ENCODE data around the gene CPEB3. TPM values are rescaled to one million over a fixed set of nuclear protein-coding genes. Genes with fewer than 3 reads are reported as not detected.
A peak's percentile ranks its signal among the peaks of the same experiment; 100 is the strongest.

CPEB3 gene
- total and polyA plus RNA-seq, 3 experiments from 2014 or later, result 1.6 to 2.1 (median 2.1) TPM

DNA sequence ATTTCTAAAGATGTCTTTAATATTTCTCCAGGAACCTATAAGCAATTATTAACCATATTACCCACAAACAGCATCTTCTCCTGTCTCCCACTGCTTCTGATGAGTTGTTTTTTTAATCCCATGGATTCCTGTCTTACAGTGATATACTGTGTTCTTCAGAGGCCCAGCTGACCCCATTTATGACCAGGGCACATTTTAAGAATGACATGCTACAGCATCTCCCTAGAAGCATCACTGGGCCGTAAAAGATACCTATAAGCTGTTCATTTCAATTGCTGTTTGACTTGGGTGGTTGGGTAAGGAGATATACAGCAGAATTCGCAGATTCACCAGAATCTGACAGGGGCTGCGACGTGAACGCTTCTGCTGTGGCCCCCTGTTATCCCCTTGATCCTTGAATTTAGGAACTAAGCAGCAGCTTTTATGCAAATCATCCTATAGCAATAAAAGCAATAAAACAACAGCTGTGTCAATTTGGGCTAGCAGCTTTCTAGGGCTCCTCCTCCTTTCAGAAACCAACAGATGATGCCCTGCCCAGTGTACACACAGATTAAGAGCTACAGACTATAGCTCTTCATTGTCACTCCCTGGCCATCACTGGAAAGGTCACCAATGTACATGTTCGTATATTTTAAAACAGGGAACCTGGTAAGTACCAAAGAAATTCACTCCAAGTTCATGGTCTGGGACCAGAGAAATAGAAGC is 86.8 kb downstream of the CPEB3 start:
- POLR2A ChIA-PET, result no interaction called here
- DNase-seq, result no peak
- no peak overlapping the region for H3K27ac ChIP-seq (ENCODE audit: low read depth, low read length)
- H3K9me3 Mint-ChIP-seq, result peaks cover 0 to 1% (median 0%) of the 10 kb centered on the region in 5 donors
- no peaks in the 10 kb centered on the region for H3K4me1 ChIP-seq (ENCODE audit: insufficient read depth, low read length)
- H3K9me3 ChIP-seq (ENCODE audit: low read length), result no peaks in the 10 kb centered on the region
- no peaks in the 10 kb centered on the region for H3K36me3 ChIP-seq (ENCODE audit: insufficient read depth, low read length)
- no peak overlapping the region for H3K4me3 Mint-ChIP-seq
- H3K27ac Mint-ChIP-seq, result peak overlapping the region in 1 of 8 donors; percentile 42
- H3K27me3 ChIP-seq (ENCODE audit: insufficient read depth, low read length, poor library complexity, severe bottlenecking), result no peaks in the 10 kb centered on the region
- H3K27me3 Mint-ChIP-seq, result no peaks in the 10 kb centered on the region
- CTCF ChIA-PET, result interaction anchor here (1.1 to 1.2 kb wide), 2 partner anchors 13 to 116 kb away, joined by 3 read pairs; no protein-coding TSS in a partner anchor
- H3K36me3 Mint-ChIP-seq, result peaks cover 0 to 7% (median 2%) of the 10 kb centered on the region in 3 donors
- no peak overlapping the region for H3K4me3 ChIP-seq (ENCODE audit: low read length)
- H3K4me1 Mint-ChIP-seq, result no peaks in the 10 kb centered on the region

DNA sequence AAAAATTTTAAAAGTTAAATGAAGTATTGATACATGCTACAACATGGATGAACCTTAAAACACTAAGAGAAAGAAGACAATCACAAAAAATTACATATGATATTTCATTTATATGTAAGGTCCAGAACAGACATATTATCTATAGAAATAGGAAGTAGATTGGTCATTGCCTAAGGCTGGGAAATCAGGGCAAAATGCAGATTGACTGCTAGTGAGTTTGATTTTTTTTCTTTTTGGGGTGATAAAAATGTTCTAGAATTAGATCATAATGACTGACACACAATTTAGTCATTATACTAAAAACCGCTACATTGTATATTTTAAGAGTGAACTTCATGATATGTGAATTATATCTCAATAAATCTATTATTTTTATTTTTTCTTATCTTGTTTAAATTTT is 88.3 kb downstream of the CPEB3 start:
- H3K27me3 Mint-ChIP-seq, result no peaks in the 10 kb centered on the region
- ChIA-PET POLR2A (no interaction called here), CTCF (interaction anchor here (1.2 kb wide), 1 partner anchor 114 kb away, joined by 3 read pairs; no protein-coding TSS in a partner anchor)
- Histone ChIP-seq H3K27ac (ENCODE audit: low read depth, low read length) (no peak overlapping the region), H3K4me3 (ENCODE audit: low read length) (no peak overlapping the region), H3K4me1 (ENCODE audit: insufficient read depth, low read length) (no peaks in the 10 kb centered on the region), H3K36me3 (ENCODE audit: insufficient read depth, low read length) (no peaks in the 10 kb centered on the region), H3K27me3 (ENCODE audit: insufficient read depth, low read length, poor library complexity, severe bottlenecking) (no peaks in the 10 kb centered on the region), H3K9me3 (ENCODE audit: low read length) (no peaks in the 10 kb centered on the region)
- no peaks in the 10 kb centered on the region for H3K4me1 Mint-ChIP-seq
- peaks cover 0 to 4% (median 2%) of the 10 kb centered on the region in 3 donors for H3K36me3 Mint-ChIP-seq
- H3K27ac Mint-ChIP-seq, result no peak overlapping the region
- no peak overlapping the region for H3K4me3 Mint-ChIP-seq
- no peak for DNase-seq
- H3K9me3 Mint-ChIP-seq, result peaks cover 0 to 1% (median 0%) of the 10 kb centered on the region in 5 donors

DNA sequence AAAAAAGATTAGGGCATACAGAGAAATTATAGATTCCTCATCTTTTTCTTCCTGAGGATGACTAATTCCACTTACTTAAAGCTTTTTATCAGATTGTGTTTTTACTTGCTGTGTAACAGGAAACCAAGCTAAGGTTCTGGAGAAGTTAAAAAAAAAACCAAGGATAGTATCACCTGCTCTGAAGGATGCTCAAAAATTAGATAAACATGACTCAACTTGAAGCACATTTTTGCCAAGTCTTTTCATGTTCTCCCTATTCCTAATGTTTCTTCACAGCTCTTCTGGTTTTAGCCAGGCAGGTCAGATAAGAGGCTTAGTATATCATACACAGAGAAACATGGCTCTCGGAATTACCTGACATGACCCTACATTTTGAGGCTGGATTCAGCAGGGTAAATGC is 90.3 kb downstream of the CPEB3 start:
- Mint-ChIP-seq H3K4me3 (no peak overlapping the region), H3K27me3 (no peaks in the 10 kb centered on the region), H3K9me3 (peaks cover 0 to 1% (median 0%) of the 10 kb centered on the region in 5 donors), H3K27ac (no peak overlapping the region), H3K36me3 (peaks cover 0 to 2% (median 1%) of the 10 kb centered on the region in 3 donors), H3K4me1 (no peaks in the 10 kb centered on the region)
- H3K9me3 ChIP-seq (ENCODE audit: low read length), result no peaks in the 10 kb centered on the region
- DNase-seq, result no peak
- no peaks in the 10 kb centered on the region for H3K27me3 ChIP-seq (ENCODE audit: insufficient read depth, low read length, poor library complexity, severe bottlenecking)
- no peaks in the 10 kb centered on the region for H3K36me3 ChIP-seq (ENCODE audit: insufficient read depth, low read length)
- ChIA-PET POLR2A (no interaction called here), CTCF (no interaction called here)
- H3K4me1 ChIP-seq (ENCODE audit: insufficient read depth, low read length), result no peaks in the 10 kb centered on the region
- no peak overlapping the region for H3K27ac ChIP-seq (ENCODE audit: low read depth, low read length)
- no peak overlapping the region for H3K4me3 ChIP-seq (ENCODE audit: low read length)

DNA sequence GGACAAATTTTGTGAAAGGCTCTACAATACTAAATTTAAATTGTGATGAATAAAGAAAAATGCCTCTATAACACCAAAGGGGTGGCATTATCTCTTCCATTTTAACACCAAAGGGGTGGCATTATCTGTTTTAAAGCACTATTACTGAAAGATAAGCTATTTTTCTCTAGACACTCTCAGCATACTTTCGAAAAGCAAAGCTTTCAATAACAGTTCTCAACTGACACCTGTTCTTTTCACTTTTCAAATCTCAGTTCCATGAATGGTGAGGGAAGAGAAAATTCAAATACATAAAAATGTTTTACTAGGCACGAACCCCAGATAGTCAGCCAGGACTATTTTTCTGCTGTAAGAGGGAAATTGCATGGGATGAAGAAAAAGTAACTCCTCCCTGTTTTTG is 103.8 kb downstream of the CPEB3 start:
- Histone ChIP-seq H3K4me3 (ENCODE audit: low read length) (no peak overlapping the region), H3K9me3 (ENCODE audit: low read length) (no peaks in the 10 kb centered on the region), H3K4me1 (ENCODE audit: insufficient read depth, low read length) (no peaks in the 10 kb centered on the region), H3K27ac (ENCODE audit: low read depth, low read length) (no peak overlapping the region), H3K36me3 (ENCODE audit: insufficient read depth, low read length) (no peaks in the 10 kb centered on the region), H3K27me3 (ENCODE audit: insufficient read depth, low read length, poor library complexity, severe bottlenecking) (no peaks in the 10 kb centered on the region)
- no peaks in the 10 kb centered on the region for H3K4me1 Mint-ChIP-seq
- H3K4me3 Mint-ChIP-seq, result no peak overlapping the region
- POLR2A ChIA-PET, result no interaction called here
- H3K27ac Mint-ChIP-seq, result no peak overlapping the region
- peaks cover 0 to 21% (median 2%) of the 10 kb centered on the region in 3 donors for H3K36me3 Mint-ChIP-seq
- no peaks in the 10 kb centered on the region for H3K27me3 Mint-ChIP-seq
- H3K9me3 Mint-ChIP-seq, result no peaks in the 10 kb centered on the region
- CTCF ChIA-PET, result no interaction called here
- no peak for DNase-seq

DNA sequence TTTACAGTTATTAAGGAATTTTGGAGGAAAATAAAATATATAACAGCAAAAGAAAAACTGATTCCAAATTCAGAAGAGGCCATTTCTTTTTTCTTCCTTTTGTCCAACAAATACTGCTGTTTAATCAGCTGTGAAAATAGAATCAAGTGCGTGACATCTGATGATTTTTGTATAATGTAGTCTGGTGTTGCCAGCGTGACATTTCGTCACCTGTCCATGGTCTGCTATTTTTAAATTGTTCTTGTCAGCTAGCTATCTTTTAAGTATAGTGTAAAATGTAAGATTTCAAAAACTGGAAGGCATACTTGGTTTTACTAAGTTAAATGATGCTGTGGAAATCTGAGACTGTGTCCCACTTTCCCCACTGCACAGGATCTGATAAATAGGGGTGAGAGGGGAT is 105.9 kb downstream of the CPEB3 start:
- H3K4me1 Mint-ChIP-seq, result no peaks in the 10 kb centered on the region
- peaks cover 0 to 21% (median 4%) of the 10 kb centered on the region in 3 donors for H3K36me3 Mint-ChIP-seq
- Histone ChIP-seq H3K4me1 (ENCODE audit: insufficient read depth, low read length) (no peaks in the 10 kb centered on the region), H3K27me3 (ENCODE audit: insufficient read depth, low read length, poor library complexity, severe bottlenecking) (no peaks in the 10 kb centered on the region), H3K36me3 (ENCODE audit: insufficient read depth, low read length) (no peaks in the 10 kb centered on the region), H3K4me3 (ENCODE audit: low read length) (no peak overlapping the region), H3K9me3 (ENCODE audit: low read length) (no peaks in the 10 kb centered on the region), H3K27ac (ENCODE audit: low read depth, low read length) (no peak overlapping the region)
- no peak for DNase-seq
- CTCF ChIA-PET, result no interaction called here
- no peaks in the 10 kb centered on the region for H3K9me3 Mint-ChIP-seq
- POLR2A ChIA-PET, result no interaction called here
- H3K27ac Mint-ChIP-seq, result no peak overlapping the region
- H3K4me3 Mint-ChIP-seq, result no peak overlapping the region
- no peaks in the 10 kb centered on the region for H3K27me3 Mint-ChIP-seq

DNA sequence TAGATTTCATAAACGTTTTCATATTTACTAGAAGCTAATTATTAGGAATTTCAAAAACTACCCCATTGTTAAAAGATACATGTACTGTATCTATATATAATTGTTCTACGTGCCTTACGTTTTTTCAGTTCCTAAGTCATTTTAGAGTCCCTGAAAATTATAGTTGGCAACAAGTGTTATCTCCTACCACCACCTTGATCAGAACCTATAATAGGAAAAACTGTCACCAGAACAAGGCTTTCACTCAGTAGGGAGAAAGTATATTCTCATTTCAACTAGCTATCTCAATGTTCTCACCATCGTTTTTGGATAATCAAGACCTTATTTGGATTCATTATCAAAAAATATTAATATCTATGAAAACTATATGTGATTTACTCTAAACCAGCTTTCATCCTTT is 107.7 kb downstream of the CPEB3 start:
- Histone ChIP-seq H3K36me3 (ENCODE audit: insufficient read depth, low read length) (no peaks in the 10 kb centered on the region), H3K27me3 (ENCODE audit: insufficient read depth, low read length, poor library complexity, severe bottlenecking) (no peaks in the 10 kb centered on the region), H3K27ac (ENCODE audit: low read depth, low read length) (no peak overlapping the region), H3K4me1 (ENCODE audit: insufficient read depth, low read length) (no peaks in the 10 kb centered on the region), H3K9me3 (ENCODE audit: low read length) (no peaks in the 10 kb centered on the region), H3K4me3 (ENCODE audit: low read length) (no peak overlapping the region)
- Mint-ChIP-seq H3K4me3 (no peak overlapping the region), H3K27ac (no peak overlapping the region), H3K9me3 (no peaks in the 10 kb centered on the region), H3K27me3 (no peaks in the 10 kb centered on the region), H3K36me3 (peaks cover 11 to 32% (median 12%) of the 10 kb centered on the region in 3 donors), H3K4me1 (no peaks in the 10 kb centered on the region)
- CTCF ChIA-PET, result no interaction called here
- POLR2A ChIA-PET, result no interaction called here
- no peak for DNase-seq

DNA sequence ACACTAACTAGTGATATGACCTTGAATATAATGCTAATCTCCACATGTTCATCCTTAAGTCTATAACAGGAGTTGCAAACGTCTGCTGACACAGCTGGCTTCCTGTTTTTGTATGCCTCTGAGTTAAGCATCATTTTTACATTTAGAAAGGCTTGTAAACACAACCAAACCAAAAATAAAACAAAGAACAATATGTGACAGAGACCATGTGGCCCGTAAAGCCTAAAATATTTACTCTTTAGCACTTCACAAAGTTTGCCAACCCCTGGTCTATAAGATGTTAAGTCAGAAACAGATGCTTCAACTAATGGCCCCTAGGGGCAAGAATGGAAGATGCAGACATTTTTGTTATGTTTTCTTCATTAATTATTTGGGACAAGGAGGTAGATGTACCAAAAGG is 109.3 kb downstream of the CPEB3 start:
- Histone ChIP-seq H3K27ac (ENCODE audit: low read depth, low read length) (no peak overlapping the region), H3K9me3 (ENCODE audit: low read length) (no peaks in the 10 kb centered on the region), H3K4me1 (ENCODE audit: insufficient read depth, low read length) (no peaks in the 10 kb centered on the region), H3K36me3 (ENCODE audit: insufficient read depth, low read length) (no peaks in the 10 kb centered on the region), H3K27me3 (ENCODE audit: insufficient read depth, low read length, poor library complexity, severe bottlenecking) (no peaks in the 10 kb centered on the region), H3K4me3 (ENCODE audit: low read length) (no peak overlapping the region)
- Mint-ChIP-seq H3K9me3 (no peaks in the 10 kb centered on the region), H3K27me3 (no peaks in the 10 kb centered on the region), H3K4me1 (no peaks in the 10 kb centered on the region), H3K4me3 (no peak overlapping the region), H3K27ac (no peak overlapping the region), H3K36me3 (peaks cover 13 to 34% (median 17%) of the 10 kb centered on the region in 3 donors)
- ChIA-PET CTCF (no interaction called here), POLR2A (interaction anchor here (0.6 kb wide), 1 partner anchor 968 kb away, joined by 3 read pairs; no protein-coding TSS in a partner anchor)
- DNase-seq, result no peak

DNA sequence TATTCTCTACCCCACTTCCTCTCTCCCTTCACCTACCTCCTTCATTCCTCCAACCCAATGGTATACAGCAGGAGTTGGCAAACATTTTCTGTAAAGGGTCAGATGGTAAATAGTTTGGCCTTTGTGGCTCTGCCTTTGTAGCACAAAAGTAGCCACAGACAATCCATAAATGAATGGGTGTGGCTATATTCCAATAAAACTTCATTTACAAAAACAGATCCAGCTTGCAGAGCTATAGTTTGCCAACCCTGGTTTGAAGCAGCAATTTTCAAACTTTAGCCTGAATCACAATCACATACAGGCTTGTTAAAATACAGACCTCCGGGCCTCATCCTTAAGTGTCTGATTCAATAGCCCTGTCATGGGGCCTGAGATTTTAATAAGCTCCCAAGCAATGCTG is 110.5 kb downstream of the CPEB3 start:
- Histone ChIP-seq H3K27me3 (ENCODE audit: insufficient read depth, low read length, poor library complexity, severe bottlenecking) (no peaks in the 10 kb centered on the region), H3K4me1 (ENCODE audit: insufficient read depth, low read length) (no peaks in the 10 kb centered on the region), H3K4me3 (ENCODE audit: low read length) (no peak overlapping the region), H3K36me3 (ENCODE audit: insufficient read depth, low read length) (no peaks in the 10 kb centered on the region), H3K9me3 (ENCODE audit: low read length) (no peaks in the 10 kb centered on the region), H3K27ac (ENCODE audit: low read depth, low read length) (no peak overlapping the region)
- Mint-ChIP-seq H3K4me3 (no peak overlapping the region), H3K27me3 (no peaks in the 10 kb centered on the region), H3K4me1 (no peaks in the 10 kb centered on the region), H3K9me3 (no peaks in the 10 kb centered on the region), H3K27ac (no peak overlapping the region), H3K36me3 (peaks cover 17 to 34% (median 17%) of the 10 kb centered on the region in 3 donors)
- POLR2A ChIA-PET, result no interaction called here
- DNase-seq, result no peak
- CTCF ChIA-PET, result no interaction called here
